ENCODE measurements around the gene PIP5K1B. TPM values are rescaled to one million over a fixed set of nuclear protein-coding genes. Genes with fewer than 3 reads are reported as not detected.

PIP5K1B gene
- total and polyA plus RNA-seq, 2 donors (not counting 1 experiment from before 2014, with no cell fraction given) = 11.8 to 24.1 TPM

- ChIA-PET CTCF (interaction anchor here (0.6 to 1.9 kb wide), 3 partner anchors 419 to 441 kb away, joined by 3 to 7 read pairs (median 3); no protein-coding TSS in a partner anchor), POLR2A (interaction anchor here (0.7 kb wide), 1 partner anchor 183 kb away, joined by 3 read pairs; no protein-coding TSS in a partner anchor)
- H3K4me3 Mint-ChIP-seq = no peak overlapping the region
- Histone ChIP-seq H3K79me2 (ENCODE audit: control insufficient read depth, insufficient read depth, low read length) (no peaks in the 10 kb centered on the region), H3K9ac (ENCODE audit: low read length) (no peak overlapping the region), H3K27me3 (replicated peaks in 1 of 4; ENCODE audit: control extremely low read depth in 1 of 4, control insufficient read depth in 3 of 4, insufficient read depth in 4 of 4, low read length in 3 of 4) (no peaks in the 10 kb centered on the region), H3K4me2 (replicated peaks; ENCODE audit: low read depth, low read length, poor library complexity, severe bottlenecking) (no peak overlapping the region), H3K36me3 (replicated peaks in 1 of 2; ENCODE audit: control extremely low read depth in 1 of 2, control insufficient read depth in 1 of 2, extremely low read depth in 1 of 2, insufficient read depth in 2 of 2, low read length in 1 of 2) (peaks cover 0 to 4% of the 10 kb centered on the region in 2 experiments), H4K20me1 (ENCODE audit: control insufficient read depth, insufficient read depth, low read length, poor library complexity, severe bottlenecking) (peaks cover 4% of the 10 kb centered on the region), H3K27ac (ENCODE audit: low read length in 2 of 2) (no peak overlapping the region), H3K4me1 (ENCODE audit: control insufficient read depth in 2 of 2, insufficient read depth in 2 of 2, low read length in 2 of 2) (no peaks in the 10 kb centered on the region), H3K4me3 (ENCODE audit: control extremely low read depth in 1 of 5, extremely low read depth in 1 of 5, insufficient read depth in 1 of 5, low read depth in 2 of 5, low read length in 4 of 5) (no peak overlapping the region), H3K9me3 (ENCODE audit: control extremely low read depth in 1 of 3, control insufficient read depth in 2 of 3, insufficient read depth in 1 of 3, low read length in 2 of 3) (no peaks in the 10 kb centered on the region), H2AFZ (ENCODE audit: insufficient read depth, low read depth, low read length, poor library complexity, severe bottlenecking) (no peak overlapping the region)
- peaks cover 7% of the 10 kb centered on the region for H3K4me1 Mint-ChIP-seq
- no peak overlapping the region for H3K27ac Mint-ChIP-seq
- DNase-seq (no peak), ATAC-seq (ENCODE audit: low read depth) (no peak)
- TF ChIP-seq EZH2 (IDR thresholded peaks at IDR 0.05; ENCODE audit: borderline replicate concordance, insufficient read depth, low read depth, low read length, poor library complexity, severe bottlenecking) = no peak
- no peak for TF ChIP-seq CTCF (IDR thresholded peaks at IDR 0.05)
- no peaks in the 10 kb centered on the region for H3K27me3 Mint-ChIP-seq
- WGBS (ENCODE audit: insufficient coverage) = 86% methylated on average over 8 of the region's 8 CpGs
- no peaks in the 10 kb centered on the region for H3K9me3 Mint-ChIP-seq (ENCODE audit: insufficient read depth)
- intact Hi-C loops (cut with micrococcal nuclease) = no loop called here
These were observed 298.0 kb downstream of the PIP5K1B start for GRCh38 chr9:69003051-69003450.

GRCh38 chr9:69004836-69005235, 299.8 kb downstream of the PIP5K1B start:
- Histone ChIP-seq H2AFZ (ENCODE audit: insufficient read depth, low read depth, low read length, poor library complexity, severe bottlenecking) (no peak overlapping the region), H3K27me3 (replicated peaks in 1 of 4; ENCODE audit: control extremely low read depth in 1 of 4, control insufficient read depth in 3 of 4, insufficient read depth in 4 of 4, low read length in 3 of 4) (no peaks in the 10 kb centered on the region), H3K4me3 (ENCODE audit: control extremely low read depth in 1 of 5, extremely low read depth in 1 of 5, insufficient read depth in 1 of 5, low read depth in 2 of 5, low read length in 4 of 5) (no peak overlapping the region), H3K79me2 (ENCODE audit: control insufficient read depth, insufficient read depth, low read length) (no peaks in the 10 kb centered on the region), H3K9ac (ENCODE audit: low read length) (no peak overlapping the region), H3K27ac (ENCODE audit: low read length in 2 of 2) (no peak overlapping the region), H3K36me3 (replicated peaks in 1 of 2; ENCODE audit: control extremely low read depth in 1 of 2, control insufficient read depth in 1 of 2, extremely low read depth in 1 of 2, insufficient read depth in 2 of 2, low read length in 1 of 2) (peaks cover 0 to 11% of the 10 kb centered on the region in 2 experiments), H3K9me3 (ENCODE audit: control extremely low read depth in 1 of 3, control insufficient read depth in 2 of 3, insufficient read depth in 1 of 3, low read length in 2 of 3) (no peaks in the 10 kb centered on the region), H4K20me1 (ENCODE audit: control insufficient read depth, insufficient read depth, low read length, poor library complexity, severe bottlenecking) (peaks cover 3% of the 10 kb centered on the region), H3K4me2 (replicated peaks; ENCODE audit: low read depth, low read length, poor library complexity, severe bottlenecking) (no peak overlapping the region), H3K4me1 (ENCODE audit: control insufficient read depth in 2 of 2, insufficient read depth in 2 of 2, low read length in 2 of 2) (no peaks in the 10 kb centered on the region)
- DNase-seq = no peak
- TF ChIP-seq CTCF (IDR thresholded peaks at IDR 0.05) (no peak), EZH2 (IDR thresholded peaks at IDR 0.05; ENCODE audit: borderline replicate concordance, insufficient read depth, low read depth, low read length, poor library complexity, severe bottlenecking) (no peak)
- Mint-ChIP-seq H3K9me3 (ENCODE audit: insufficient read depth) (no peaks in the 10 kb centered on the region), H3K27me3 (no peaks in the 10 kb centered on the region), H3K4me3 (no peak overlapping the region), H3K27ac (no peak overlapping the region), H3K4me1 (no peaks in the 10 kb centered on the region)
- intact Hi-C loops (cut with micrococcal nuclease) = no loop called here
- ATAC-seq (ENCODE audit: low read depth) = no peak
- ChIA-PET CTCF (interaction anchor here (1.1 to 1.4 kb wide), 2 partner anchors 424 to 437 kb away, joined by 3 read pairs; no protein-coding TSS in a partner anchor), POLR2A (no interaction called here)
- WGBS (ENCODE audit: insufficient coverage) = no CpG with 5 or more reads among the region's 2 CpGs

All from B cell (primary cell).